HG02642 (cell line): ENCODE data around the gene CTDP1.

Experiments
- ATAC-seq: cut with Tn5 transposase; IDR thresholded peaks from one replicate; pipeline ENCODE4 v1.9.1; 2021; ENCODE audit warnings: mild to moderate bottlenecking; ENCODE audit not compliant: unreplicated experiment, poor library complexity

The CTDP1 gene

GRCh38 chr18:79803611-79804051 lies 124.0 kb downstream of the CTDP1 start:
- ATAC-seq, result no peak
